EH (cell line): ENCODE measurements around the gene FOXK2.
"Not testable (repeated sequence)": the region's sequence is repeated elsewhere in the genome, so short reads cannot be mapped to it uniquely, and the experiment has no call there.

ENCODE experiments used
- DNase-seq: peaks from one replicate; pipeline ENCODE4 v3.0.0-alpha.2; 2015; ENCODE audit warnings: low read depth

The FOXK2 gene

GRCh38 chr17:82564241-82564640 is 44.7 kb downstream of the FOXK2 start:
- no peak for DNase-seq

GRCh38 chr17:82565551-82565950 is 46.0 kb downstream of the FOXK2 start:
- peak; percentile 26 for DNase-seq

GRCh38 chr17:82566129-82566960 is 46.8 kb downstream of the FOXK2 start:
- no peak for DNase-seq

GRCh38 chr17:82567286-82567685 is 47.8 kb downstream of the FOXK2 start:
- no peak for DNase-seq

- no peak for DNase-seq
Measured at GRCh38 chr17:82568997-82569393, 49.5 kb downstream of the FOXK2 start.

GRCh38 chr17:82569621-82570020 is 50.1 kb downstream of the FOXK2 start:
- DNase-seq: no peak

GRCh38 chr17:82570277-82570676 is 50.7 kb downstream of the FOXK2 start:
- DNase-seq: no peak

GRCh38 chr17:82571855-82572254 is 52.3 kb downstream of the FOXK2 start:
- no peak for DNase-seq

- no peak for DNase-seq
Measured at GRCh38 chr17:82574041-82574440, 54.5 kb downstream of the FOXK2 start.

- not testable (repeated sequence) for DNase-seq
Measured at GRCh38 chr17:82575581-82576221, 56.2 kb downstream of the FOXK2 start.

GRCh38 chr17:82577300-82577699 is 57.8 kb downstream of the FOXK2 start:
- DNase-seq: no peak

- not testable (repeated sequence) for DNase-seq
Measured at GRCh38 chr17:82579969-82580368, 60.4 kb downstream of the FOXK2 start.

GRCh38 chr17:82582213-82582612 is 62.7 kb downstream of the FOXK2 start:
- DNase-seq: peak; percentile 19

- DNase-seq: no peak
Measured at GRCh38 chr17:82582709-82583108, 63.2 kb downstream of the FOXK2 start.

- no peak for DNase-seq
Measured at GRCh38 chr17:82583720-82584234, 64.2 kb downstream of the FOXK2 start.

- not testable (repeated sequence) for DNase-seq
Measured at GRCh38 chr17:82585935-82586575, 66.5 kb downstream of the FOXK2 start.

GRCh38 chr17:82586576-82587233 is 67.2 kb downstream of the FOXK2 start:
- no peak for DNase-seq

- no peak for DNase-seq
Measured at GRCh38 chr17:82587234-82588086, 67.9 kb downstream of the FOXK2 start.

- DNase-seq: no peak
Measured at GRCh38 chr17:82588266-82589175, 69.0 kb downstream of the FOXK2 start.

- no peak for DNase-seq
Measured at GRCh38 chr17:82589851-82590180, 70.3 kb downstream of the FOXK2 start.
